GM12878 (cell line): ENCODE data around the gene PPP2R1B. TPM values are rescaled to one million over a fixed set of nuclear protein-coding genes. Genes with fewer than 3 reads are reported as not detected.

Experiments
- ATAC-seq: fragments of 200-7000 bp; cut with Tn5 transposase; 3 replicates; pipeline ENCODE4 v1.9.1; 2020; ENCODE audit warnings: mild to moderate bottlenecking, moderate library complexity
- Bru-seq: library from RNA; stranded (reverse); fragments of 400-500 nt; gene quantifications from one replicate; lab custom pipeline; 2021; lab: Mats Ljungman, UMichigan
- BruChase-seq, 2 experiments: library from RNA; stranded (reverse); fragments of 400-500 nt; gene quantifications; one replicate each; lab custom pipeline; 2021; lab: Mats Ljungman, UMichigan
- BruUV-seq: library from RNA; stranded (reverse); fragments of 400-500 nt; replicated peaks from 2 replicates; lab custom pipeline; 2021; lab: Mats Ljungman, UMichigan
- CTCF ChIA-PET: fragments of 300-600 bp; sonication (Branson Sonifier 250); formaldehyde crosslinking; extraction: SDS; loops from one replicate; lab custom pipeline; 2021; ENCODE audit warnings: inconsistent platforms; lab: Yijun Ruan, JAX
- POLR2A ChIA-PET: fragments of 350-600 bp; formaldehyde crosslinking; extraction: SDS; loops from one replicate; lab custom pipeline; 2021; ENCODE audit warnings: inconsistent platforms; lab: Charles Lee
- RAD21 ChIA-PET: fragments of 300-600 bp; sonication (Branson Sonifier 250); formaldehyde crosslinking; loops from one replicate; lab custom pipeline; 2023; ENCODE audit warnings: antibody characterized with exemption; ENCODE audit not compliant: unreplicated experiment; lab: Charles Lee
- SMC1A ChIA-PET: fragments of 300-600 bp; sonication (Branson Sonifier 250); formaldehyde crosslinking; loops from one replicate; lab custom pipeline; 2023; ENCODE audit not compliant: unreplicated experiment, uncharacterized antibody; lab: Charles Lee
- DNase-seq: peaks from one replicate; pipeline ENCODE4 v3.0.0-alpha.2; 2011; ENCODE audit warnings: low read depth, low spot score
- FAIRE-seq: peaks from 3 replicates; lab custom pipeline; 2011; peaks lifted over from hg19 to GRCh38; lab: Jason Lieb, UNC
- H2AFZ ChIP-seq: 2 replicates; pipeline ENCODE4 v1.6.0; 2011; ENCODE audit warnings: low read depth, low read length, control low read depth; ENCODE audit not compliant: control insufficient read depth
- H3K27ac ChIP-seq: 2 replicates; pipeline ENCODE4 v1.5.1; 2011; ENCODE audit warnings: control low read depth; ENCODE audit not compliant: control insufficient read depth, insufficient read depth
- H3K27me3 ChIP-seq, 2 experiments: replicated peaks in 1 of 2; 2 replicates each; pipeline versions ENCODE4 v1.6.0 to v1.6.1; 2011; ENCODE audit warnings: low read length in 1 of 2; ENCODE audit not compliant: control insufficient read depth in 2 of 2, insufficient read depth in 2 of 2
- H3K36me3 ChIP-seq, 2 experiments: 2 replicates each; pipeline ENCODE4 v1.5.1; 2011; ENCODE audit warnings: low read length in 1 of 2; ENCODE audit not compliant: control insufficient read depth in 2 of 2, insufficient read depth in 2 of 2
- H3K4me1 ChIP-seq: 2 replicates; pipeline ENCODE4 v1.6.1; 2011; ENCODE audit warnings: mild to moderate bottlenecking, low read length, moderate library complexity, mixed read lengths; ENCODE audit not compliant: control insufficient read depth, insufficient read depth
- H3K4me2 ChIP-seq: 2 replicates; pipeline ENCODE4 v1.6.0; 2011; ENCODE audit warnings: control low read depth; ENCODE audit not compliant: control insufficient read depth, insufficient read depth
- H3K4me3 ChIP-seq: fragments of 200-600 bp; sonication (generic); 2 replicates; pipeline ENCODE4 v1.5.1; 2016
- H3K79me2 ChIP-seq: 2 replicates; pipeline ENCODE4 v1.6.0; 2011; ENCODE audit warnings: low read length; ENCODE audit not compliant: control insufficient read depth, insufficient read depth
- H3K9ac ChIP-seq: 2 replicates; pipeline ENCODE4 v1.8.0; 2011; ENCODE audit warnings: low read length, control low read depth, mixed read lengths; ENCODE audit not compliant: control insufficient read depth, insufficient read depth
- H3K9me3 ChIP-seq: replicated peaks from 3 replicates; pipeline ENCODE4 v1.5.1; 2011; ENCODE audit warnings: mild to moderate bottlenecking, low read length; ENCODE audit not compliant: control insufficient read depth, insufficient read depth
- H4K20me1 ChIP-seq: 2 replicates; pipeline ENCODE4 v1.6.0; 2011; ENCODE audit not compliant: control insufficient read depth, insufficient read depth
- ATF7 ChIP-seq: fragments of 450-650 bp; IDR thresholded peaks from 2 replicates; pipeline ENCODE4 v1.6.1; 2016; ENCODE audit warnings: low read depth, mild to moderate bottlenecking
- BACH1 ChIP-seq: fragments of 450-650 bp; IDR thresholded peaks from 2 replicates; pipeline ENCODE4 v1.6.1; 2017; ENCODE audit warnings: mild to moderate bottlenecking, borderline replicate concordance
- CBX3 ChIP-seq: fragments of 200-600 bp; sonication (generic); IDR thresholded peaks from 2 replicates; pipeline ENCODE4 v1.6.1; 2016; ENCODE audit warnings: low read depth, borderline replicate concordance
- CREB1 ChIP-seq: IDR thresholded peaks from 2 replicates; pipeline ENCODE4 v1.6.1; 2012; ENCODE audit warnings: low read depth, mild to moderate bottlenecking, inconsistent platforms
- DPF2 ChIP-seq: fragments of 450-650 bp; IDR thresholded peaks from 2 replicates; pipeline ENCODE4 v1.6.1; 2017; ENCODE audit warnings: mild to moderate bottlenecking
- EED ChIP-seq: sonication (generic); IDR thresholded peaks from 2 replicates; pipeline ENCODE4 v1.6.1; 2016; ENCODE audit warnings: antibody characterized with exemption, low read depth
- EGR1 ChIP-seq, 2 experiments: IDR thresholded peaks; 1 replicate in 1 of 2; 2 replicates in 1 of 2; pipeline ENCODE4 v1.6.1; 2011 to 2012; ENCODE audit warnings: low read depth in 2 of 2, low read length in 2 of 2, borderline replicate concordance in 1 of 2, mild to moderate bottlenecking in 1 of 2, moderate library complexity in 1 of 2
- IKZF1 ChIP-seq: fragments of 450-650 bp; conservative IDR thresholded peaks from 2 replicates; pipeline ENCODE4 v1.6.1; 2017; ENCODE audit warnings: antibody characterized with exemption, mild to moderate bottlenecking
- NR2C2 ChIP-seq: IDR thresholded peaks from 2 replicates; pipeline ENCODE4 v1.6.1; 2011; ENCODE audit warnings: borderline replicate concordance, low read depth; ENCODE audit not compliant: control insufficient read depth, insufficient read length
- PRDM15 ChIP-seq: fragments of 450-650 bp; formaldehyde crosslinking; IDR thresholded peaks from 2 replicates; pipeline ENCODE4 v1.4.0; 2020; ENCODE audit warnings: mild to moderate bottlenecking, moderate library complexity
- SMAD5 ChIP-seq: IDR thresholded peaks from 2 replicates; pipeline ENCODE4 v1.6.1; 2016; ENCODE audit warnings: antibody characterized with exemption, low read depth
- SPI1 ChIP-seq: IDR thresholded peaks from 2 replicates; pipeline ENCODE4 v1.6.1; 2011; ENCODE audit warnings: low read depth, mild to moderate bottlenecking, low read length, moderate library complexity, borderline replicate concordance; ENCODE audit not compliant: insufficient read depth
- STAT3 ChIP-seq: IDR thresholded peaks from 2 replicates; pipeline ENCODE4 v1.6.1; 2011; ENCODE audit warnings: low read depth, low read length, improper control_type of control experiment
- TAF1 ChIP-seq: IDR thresholded peaks from 2 replicates; pipeline ENCODE4 v1.6.1; 2011; ENCODE audit warnings: mild to moderate bottlenecking, low read depth, low read length, borderline replicate concordance
- WGBS: methylation state at CpG from one replicate; pipeline ENCODE4 v1.1.6; 2016; ENCODE audit warnings: low lambda C conversion rate; ENCODE audit not compliant: insufficient replicate concordance, insufficient coverage; ENCODE audit errors: missing lambda C conversion rate; 5-methylcytosine and 5-hydroxymethylcytosine counted together
- in situ Hi-C: fragments of 300-500 bp; cut with MboI; formaldehyde crosslinking; loops from 9 replicates; pipeline ENCODE4 v1.14.3; 2018; ENCODE audit warnings: mixed read lengths
- intact Hi-C: fragments of 100-400 bp; cut with micrococcal nuclease; formaldehyde crosslinking; loops from one replicate; pipeline ENCODE4 v1.14.2; 2022; ENCODE audit not compliant: unreplicated experiment
- long read RNA-seq, 2 experiments: library from polyadenylated mRNA; unstranded; transcript quantifications; one replicate each; pipeline ENCODE4 v2.0.0, GENCODE V29; 2019 to 2020
- polyA minus RNA-seq, 3 experiments: library from RNA; depleted of rRNA, polyadenylated mRNA; stranded (reverse); fragments of >200 nt; gene quantifications; 2 replicates each; pipeline ENCODE4 v1.2.3, GENCODE V29; 2011
- polyA plus RNA-seq, 11 experiments: library from polyadenylated mRNA; depleted of rRNA in 4 of 11; unstranded in 6 of 11; stranded (reverse) in 5 of 11; fragments of >200 nt; fragmentation: Nextera tagmentation in 4 of 11; fragmentation: Illumina TruSeq in 1 of 11; extraction: Ambion mirVana in 4 of 11; extraction: Trizol in 1 of 11; gene quantifications; 1 replicate in 1 of 11; 2 replicates in 10 of 11; pipeline versions ENCODE4 v1.2.1 to v1.2.3, GENCODE V29; 2011 to 2016; ENCODE audit warnings: inconsistent platforms in 2 of 11, missing spikeins in 2 of 11, low read depth in 1 of 11
- total RNA-seq, 4 experiments: library from RNA; depleted of rRNA in 3 of 4; stranded (reverse); fragments of >200 nt in 3 of 4; fragmentation: Illumina TruSeq in 1 of 4; extraction: Trizol in 1 of 4; gene quantifications; 2 replicates each; pipeline versions ENCODE4 v1.2.1 to v1.2.3, GENCODE V29; 2013 to 2021

PPP2R1B gene
- total RNA-seq (2013; cell fraction: nucleolus; rRNA removed) = 90.2 and 93.2 TPM in 2 replicates
- 33.9 and 39.5 TPM in 2 replicates for total RNA-seq (2014; rRNA removed)
- 27.6 and 27.8 TPM in 2 replicates for total RNA-seq (2014; rRNA removed; fragmentation: Illumina TruSeq; extraction: Trizol)
- total RNA-seq (2021) = 47.3 and 49.1 TPM in 2 replicates
- polyA plus RNA-seq (2011; ENCODE audit: low read depth) = 18.3 TPM
- 45.1 and 45.9 TPM in 2 replicates for polyA plus RNA-seq (2011; rRNA removed)
- polyA plus RNA-seq (2011; cell fraction: cytosol; rRNA removed) = 35.6 and 43.4 TPM in 2 replicates
- polyA plus RNA-seq (2011; cell fraction: nucleus; rRNA removed) = 26.8 and 30.2 TPM in 2 replicates
- 14.7 and 18.3 TPM in 2 replicates for polyA plus RNA-seq (2012)
- polyA plus RNA-seq (2014; fragmentation: Illumina TruSeq; extraction: Trizol) = 34.4 and 36.1 TPM in 2 replicates
- 10 to 100 TPM; 28.5 to 37.0 TPM for polyA plus RNA-seq (2014; fragmentation: Nextera tagmentation; extraction: Ambion mirVana)
- 26.6 and 27.3 TPM in 2 replicates for polyA plus RNA-seq (2014; rRNA removed)
- 10 to 100 TPM; 63.4 to 68.2 TPM for polyA plus RNA-seq (2016; fragmentation: Nextera tagmentation; extraction: Ambion mirVana)
- polyA minus RNA-seq (2011; rRNA and poly(A)+ RNA removed) = 81.0 and 86.2 TPM in 2 replicates
- 24.2 and 30.5 TPM in 2 replicates for polyA minus RNA-seq (2011; cell fraction: cytosol; rRNA and poly(A)+ RNA removed)
- 25.5 and 36.2 TPM in 2 replicates for polyA minus RNA-seq (2011; cell fraction: nucleus; rRNA and poly(A)+ RNA removed)
- Bru-seq, nascent RNA = percentile 86 among the genes with signal in this experiment
- BruChase-seq, experiment 1, labeled RNA remaining after a 6-hour chase = percentile 88 among the genes with signal in this experiment
- percentile 89 among the genes with signal in this experiment for BruChase-seq, experiment 2, labeled RNA remaining after a 2-hour chase
- long read RNA-seq, experiment 1, full-length matches to known transcripts = 43 of 56 reads
- long read RNA-seq, experiment 1, partial matches to known transcripts = 4 of 56 reads
- long read RNA-seq, experiment 1, other reads (novel, unspliced or antisense) = 9 of 56 reads
- long read RNA-seq, experiment 2, full-length matches to known transcripts = 415 of 493 reads
- long read RNA-seq, experiment 2, partial matches to known transcripts = 24 of 493 reads
- long read RNA-seq, experiment 2, other reads (novel, unspliced or antisense) = 54 of 493 reads

GRCh38 chr11:111765984-111766833, at the start of gene PPP2R1B:
Gene PPP2R1B (minus strand): TSS chr11:111766389. CDS start chr11:111766361, 28 bp downstream.
- ATAC-seq (peak; percentile 97), FAIRE-seq (peak; percentile 27), DNase-seq (peak; percentile 35)
- TSS peak; percentile 97 for BruUV-seq
- POLR2A ChIA-PET = interaction anchor here (0.6 to 6.0 kb wide), 14 partner anchors 11 to 236 kb away, joined by 3 to 56 read pairs (median 6); partner anchors contain the start of gene SIK2
- RAD21 ChIA-PET = interaction anchor here (0.6 to 7.6 kb wide), 17 partner anchors 11 to 179 kb away, joined by 3 to 136 read pairs (median 4); partner anchors contain the start of gene SIK2
- H3K36me3 ChIP-seq = peaks cover 0 to 7% of the 10 kb centered on the region in 2 experiments; a peak in 2 of 4 replicates
- H3K79me2 ChIP-seq = peaks cover 22% of the 10 kb centered on the region
- CTCF ChIA-PET = interaction anchor here (0.7 to 13.4 kb wide), 14 partner anchors 11 to 200 kb away, joined by 3 to 174 read pairs (median 4); partner anchors contain the start of gene SIK2
- no peaks in the 10 kb centered on the region for H3K27me3 ChIP-seq
- H3K27ac ChIP-seq = peak within 1 kb of the TSS; percentile 77
- in situ Hi-C loops = no loop called here
- peak within 1 kb of the TSS; percentile 80 for H3K9ac ChIP-seq
- peak within 1 kb of the TSS; percentile 97 for H3K4me2 ChIP-seq
- peak within 1 kb of the TSS; percentile 97 for H2AFZ ChIP-seq
- intact Hi-C loops = loop anchor here (2.0 kb wide), 1 partner anchor 163 kb away; the partner anchor contains the start of gene SIK2
- SMC1A ChIA-PET = interaction anchor here (0.6 to 8.1 kb wide), 30 partner anchors 11 to 1639 kb away, joined by 3 to 154 read pairs (median 4); partner anchors contain the start of gene SIK2
- no peaks in the 10 kb centered on the region for H3K9me3 ChIP-seq
- H4K20me1 ChIP-seq = no peaks in the 10 kb centered on the region
- H3K4me1 ChIP-seq = no peaks in the 10 kb centered on the region; the same call in 1 of the 2 replicates
- H3K4me3 ChIP-seq = peak within 1 kb of the TSS; percentile 78
- WGBS = 1% methylated on average over 50 of the region's 61 CpGs
- TF ChIP-seq DPF2 (peak; percentile 50; the same call in 1 of the 2 replicates), PRDM15 (no peak), NR2C2 (no peak), IKZF1 (peak; percentile 40), CBX3 (no peak), EED (peak; percentile 25; the same call in 1 of the 2 replicates), CREB1 (peak; percentile 54; the same call in 1 of the 2 replicates), SMAD5 (peak; percentile 62; the same call in 1 of the 2 replicates), SPI1 (no peak), EGR1 (IDR thresholded peaks at IDR 0.05; ENCODE audit: borderline replicate concordance in 1 of 2, low read depth in 2 of 2, low read length in 2 of 2) (peak in 1 of 2 experiments; percentile 6; a peak in 1 of 3 replicates), STAT3 (no peak), BACH1 (0 out of 2 replicates have a peak, but pooled peaks have one; percentile 34), ATF7 (no peak), TAF1 (peak; percentile 78; the same call in 1 of the 2 replicates)
